Activated T-cell treated with anti-CD3 and anti-CD28 coated beads, Interleukin-2, amount 50 U/mL, for 4 hours (primary cell): ENCODE results near the gene ZNF584. TPM values are rescaled to one million over a fixed set of nuclear protein-coding genes. Genes with fewer than 3 reads are reported as not detected.

Experiments
- ATAC-seq, 2 donors: fragments of 200-7000 bp; cut with Tn5 transposase; one replicate each; pipeline ENCODE4 v1.10.0; 2021
- DNase-seq: peaks from one replicate; pipeline ENCODE4 v3.0.0-alpha.2; 2020
- H3K27me3 Mint-ChIP-seq: one replicate; pipeline ENCODE4 v1.8.0; 2021; ENCODE audit warnings: low read depth, mixed read lengths
- H3K36me3 Mint-ChIP-seq: one replicate; pipeline ENCODE4 v1.8.0; 2022; ENCODE audit warnings: mixed read lengths; ENCODE audit not compliant: insufficient read depth
- H3K4me1 Mint-ChIP-seq: one replicate; pipeline ENCODE4 v1.8.0; 2021; ENCODE audit warnings: low read depth, mixed read lengths
- H3K4me3 Mint-ChIP-seq: one replicate; pipeline ENCODE4 v1.8.0; 2021; ENCODE audit warnings: mild to moderate bottlenecking, moderate library complexity, mixed read lengths
- H3K9me3 Mint-ChIP-seq: one replicate; pipeline ENCODE4 v1.8.0; 2021; ENCODE audit warnings: mixed read lengths
- total RNA-seq, 3 donors: library from RNA; stranded (reverse); gene quantifications; one replicate each; pipeline ENCODE4 v1.2.1, GENCODE V29; 2021

The ZNF584 gene
- total RNA-seq, 3 donors from 2014 or later: 17.8 to 20.5 (median 20.3) TPM

DNA sequence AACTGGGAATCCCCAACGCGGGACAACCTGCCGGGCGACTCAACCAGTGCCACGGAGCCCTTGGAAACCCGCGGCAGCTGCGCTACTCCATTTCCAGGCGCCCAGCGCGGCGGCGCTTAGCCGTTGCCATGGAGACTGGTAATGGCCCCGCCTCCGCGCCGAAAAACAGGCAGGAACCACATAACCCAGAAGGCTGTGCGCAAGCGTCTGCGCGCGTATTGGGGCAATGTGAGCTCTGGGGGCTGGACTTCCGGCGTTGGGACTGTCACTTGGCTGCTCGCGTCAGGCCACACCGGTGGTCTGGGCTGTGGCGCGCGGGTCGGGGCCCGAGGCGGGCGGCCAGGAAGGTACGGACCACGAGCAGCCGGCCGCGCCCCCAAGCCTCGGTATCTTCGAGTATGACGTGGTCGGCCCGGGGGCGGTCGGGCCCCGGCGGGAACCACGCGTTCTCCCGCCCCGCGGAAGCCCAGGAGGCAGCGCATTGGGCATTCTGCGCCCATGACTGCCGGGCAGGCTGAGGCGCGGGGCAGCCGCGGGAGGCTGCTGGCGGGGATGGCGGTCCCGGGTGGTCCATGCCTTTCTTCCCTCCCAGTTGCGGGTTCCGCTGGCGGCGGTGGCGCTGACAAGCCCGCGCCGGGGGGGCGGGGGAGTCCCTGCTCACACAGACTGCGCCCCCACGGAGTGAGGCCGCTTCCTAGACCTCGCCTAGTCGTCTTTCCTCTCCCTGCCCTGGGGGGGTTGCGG, 43.1 kb downstream of the ZNF584 start, which contains the start of gene ZNF324B:
ZNF324B (plus strand) TSS at position 265 of the 744 bp plus-strand sequence. CDS start 2,080 bp downstream, outside the sequence.
- Mint-ChIP-seq H3K36me3 (peaks cover 6% of the 10 kb centered on the region), H3K9me3 (peaks cover 11% of the 10 kb centered on the region), H3K4me1 (peaks cover 19% of the 10 kb centered on the region), H3K27me3 (peaks cover 18% of the 10 kb centered on the region), H3K4me3 (peak within 1 kb of the TSS; percentile 84)
- ATAC-seq (peak; percentile 97 to 98), DNase-seq (peak; percentile 95)

DNA sequence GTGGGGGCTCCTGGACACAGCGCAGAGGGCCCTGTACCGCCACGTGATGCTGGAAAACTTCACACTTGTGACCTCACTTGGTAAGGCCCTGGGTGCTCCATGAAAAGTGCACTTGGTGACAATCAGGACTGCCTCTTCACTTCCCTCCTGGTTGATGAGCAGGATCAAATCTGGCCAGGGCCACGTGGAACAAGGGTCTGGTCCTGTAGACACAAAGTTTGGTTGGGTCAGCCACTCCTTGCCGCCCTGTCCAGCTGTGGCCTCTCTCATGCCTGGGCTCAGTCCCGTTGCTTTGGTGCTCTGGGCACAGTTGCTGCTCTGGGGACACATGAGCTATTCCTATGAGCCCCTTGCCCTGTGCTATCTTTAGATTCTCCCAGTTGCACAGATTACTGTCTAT, 45.3 kb downstream of the ZNF584 start:
- DNase-seq (no peak), ATAC-seq (no peak)
- Mint-ChIP-seq H3K27me3 (peaks cover 5% of the 10 kb centered on the region), H3K4me1 (peaks cover 19% of the 10 kb centered on the region), H3K9me3 (peaks cover 5% of the 10 kb centered on the region), H3K4me3 (peak overlapping the region; percentile 60), H3K36me3 (peaks cover 10% of the 10 kb centered on the region)

- Mint-ChIP-seq H3K27me3 (peaks cover 2% of the 10 kb centered on the region), H3K4me3 (no peak overlapping the region), H3K9me3 (no peaks in the 10 kb centered on the region), H3K36me3 (peaks cover 10% of the 10 kb centered on the region), H3K4me1 (peaks cover 18% of the 10 kb centered on the region)
- DNase-seq (no peak), ATAC-seq (no peak)
These were observed 46.9 kb downstream of the ZNF584 start for GRCh38 chr19:58455306-58455705.

DNA sequence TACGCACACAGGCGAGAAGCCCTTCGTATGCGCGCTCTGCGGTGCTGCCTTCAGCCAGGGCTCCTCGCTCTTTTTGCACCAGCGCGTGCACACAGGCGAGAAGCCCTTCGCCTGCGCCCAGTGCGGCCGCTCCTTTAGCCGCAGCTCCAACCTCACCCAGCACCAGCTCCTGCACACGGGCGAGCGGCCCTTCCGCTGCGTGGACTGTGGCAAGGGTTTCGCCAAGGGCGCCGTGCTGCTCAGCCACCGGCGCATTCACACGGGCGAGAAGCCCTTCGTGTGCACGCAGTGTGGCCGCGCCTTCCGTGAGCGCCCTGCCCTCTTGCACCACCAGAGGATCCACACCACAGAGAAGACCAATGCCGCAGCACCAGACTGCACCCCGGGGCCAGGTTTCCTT, 47.7 kb downstream of the ZNF584 start:
- DNase-seq: no peak
- Mint-ChIP-seq H3K9me3 (no peaks in the 10 kb centered on the region), H3K36me3 (peaks cover 10% of the 10 kb centered on the region), H3K4me3 (no peak overlapping the region), H3K27me3 (peaks cover 2% of the 10 kb centered on the region), H3K4me1 (peaks cover 11% of the 10 kb centered on the region)
- ATAC-seq: no peak

DNA sequence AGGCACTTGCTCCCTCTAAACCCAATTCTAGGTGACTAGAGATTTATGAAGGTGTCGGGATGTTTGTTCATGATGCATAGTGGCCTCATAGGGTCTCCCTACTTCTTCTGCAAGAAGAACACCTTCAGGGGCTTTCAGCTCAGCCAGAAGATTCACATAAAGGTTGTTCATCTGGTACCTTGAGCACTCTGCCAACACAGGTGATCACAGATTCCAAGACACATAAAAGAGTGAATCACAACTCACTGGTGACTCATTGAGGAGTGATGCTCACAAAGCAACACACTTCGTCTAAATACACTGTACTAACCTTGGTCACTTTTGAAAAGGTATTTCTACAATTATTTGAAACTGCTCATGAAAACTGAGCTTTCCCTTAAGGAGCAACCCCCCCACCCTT, 51.6 kb downstream of the ZNF584 start:
- H3K4me1 Mint-ChIP-seq: no peaks in the 10 kb centered on the region

GRCh38 chr19:58466089-58466759, 57.8 kb downstream of the ZNF584 start:
- Mint-ChIP-seq H3K9me3 (no peaks in the 10 kb centered on the region), H3K27me3 (no peaks in the 10 kb centered on the region), H3K4me3 (peak overlapping the region; percentile 88), H3K4me1 (peaks cover 17% of the 10 kb centered on the region), H3K36me3 (peaks cover 3% of the 10 kb centered on the region)
- ATAC-seq: peak; percentile 2 to 11
- DNase-seq: no peak

More for the DNA sequence above, 51.6 kb downstream of the ZNF584 start:
- Mint-ChIP-seq H3K9me3 (no peaks in the 10 kb centered on the region), H3K4me3 (no peak overlapping the region), H3K36me3 (peaks cover 6% of the 10 kb centered on the region), H3K27me3 (no peaks in the 10 kb centered on the region)
- no peak for DNase-seq
- no peak for ATAC-seq

- H3K27me3 Mint-ChIP-seq: no peaks in the 10 kb centered on the region
- H3K4me3 Mint-ChIP-seq: peak within 1 kb of the TSS; percentile 88
- peaks cover 3% of the 10 kb centered on the region for H3K36me3 Mint-ChIP-seq
- no peaks in the 10 kb centered on the region for H3K9me3 Mint-ChIP-seq
- peak; percentile 95 to 97 for ATAC-seq
- H3K4me1 Mint-ChIP-seq: peaks cover 17% of the 10 kb centered on the region
- peak; percentile 96 for DNase-seq
These were observed 58.5 kb downstream of the ZNF584 start, which contains the start of gene ZNF324 for GRCh38 chr19:58466760-58467589. Gene ZNF324 (plus strand): TSS chr19:58467080. CDS start chr19:58469186, 2,106 bp downstream.

Other genes with a start within 250 kb of the ZNF584 start
- 10 to 100 TPM; 17.3 to 26.6 (median 18.4) TPM for gene ZNF274, start 225.6 kb upstream of the ZNF584 start, total RNA-seq
- 10 to 100 TPM; 41.6 to 43.8 (median 41.6) TPM for gene ZNF544, start 179.7 kb upstream of the ZNF584 start, total RNA-seq
- 1 to 10 TPM; 3.3 to 3.5 (median 3.4) TPM for gene ZNF8, start 129.7 kb upstream of the ZNF584 start, total RNA-seq
- 100 to 1,000 TPM; 117 TPM for gene ERVK3-1, start 103.3 kb upstream of the ZNF584 start, total RNA-seq
- 1 to 10 TPM; 3.0 to 4.3 (median 3.6) TPM for gene ZSCAN22, start 81.7 kb upstream of the ZNF584 start, total RNA-seq
- 10 to 100 TPM in 2 of 3 donors, 1 to 10 TPM in 1; 9.0 to 12.0 (median 11.5) TPM for gene A1BG, start 55.2 kb upstream of the ZNF584 start, total RNA-seq
- gene ZNF497, start 45.9 kb upstream of the ZNF584 start, total RNA-seq: under 1 TPM; 0.55 to 0.99 (median 0.98) TPM
- 1 to 10 TPM; 1.2 to 2.1 (median 1.8) TPM for gene ZNF837, start 27.6 kb upstream of the ZNF584 start, total RNA-seq
- gene RPS5, start 21.4 kb upstream of the ZNF584 start, total RNA-seq: 1,000 to 10,000 TPM; 2,106 to 2,287 (median 2,120) TPM
- 1 to 10 TPM; 2.5 to 3.2 (median 2.5) TPM for gene RNF225, start 13.0 kb upstream of the ZNF584 start, total RNA-seq
- gene ZNF132, start 31.5 kb downstream of the ZNF584 start, total RNA-seq: 1 to 10 TPM; 1.0 to 1.8 (median 1.8) TPM
- 10 to 100 TPM; 10.7 to 13.3 (median 11.3) TPM for gene ZNF324B, start 43.0 kb downstream of the ZNF584 start, total RNA-seq
- 10 to 100 TPM; 16.1 to 18.0 (median 16.4) TPM for gene ZNF324, start 58.4 kb downstream of the ZNF584 start, total RNA-seq
- gene ZNF446, start 67.7 kb downstream of the ZNF584 start, total RNA-seq: 1 to 10 TPM; 5.3 to 6.4 (median 6.0) TPM
- gene SLC27A5, start 103.3 kb downstream of the ZNF584 start, total RNA-seq: 10 to 100 TPM; 12.6 to 19.8 (median 19.5) TPM
- gene ZBTB45, start 111.2 kb downstream of the ZNF584 start, total RNA-seq: 10 to 100 TPM; 15.4 to 16.7 (median 16.1) TPM
- gene TRIM28, start 135.4 kb downstream of the ZNF584 start, total RNA-seq: 100 to 1,000 TPM; 850 to 963 (median 920) TPM
- gene CHMP2A, start 146.5 kb downstream of the ZNF584 start, total RNA-seq: 100 to 1,000 TPM; 117 to 128 (median 119) TPM
- 100 to 1,000 TPM; 138 to 155 (median 153) TPM for gene UBE2M, start 150.0 kb downstream of the ZNF584 start, total RNA-seq
- 10 to 100 TPM; 12.4 to 16.9 (median 12.7) TPM for gene MZF1, start 164.7 kb downstream of the ZNF584 start, total RNA-seq